Measurements from ENCODE around the gene LBP. TPM values are rescaled to one million over a fixed set of nuclear protein-coding genes. Genes with fewer than 3 reads are reported as not detected.

The LBP gene
- total RNA-seq, 1 experiment from 2014 or later: not detected

DNA sequence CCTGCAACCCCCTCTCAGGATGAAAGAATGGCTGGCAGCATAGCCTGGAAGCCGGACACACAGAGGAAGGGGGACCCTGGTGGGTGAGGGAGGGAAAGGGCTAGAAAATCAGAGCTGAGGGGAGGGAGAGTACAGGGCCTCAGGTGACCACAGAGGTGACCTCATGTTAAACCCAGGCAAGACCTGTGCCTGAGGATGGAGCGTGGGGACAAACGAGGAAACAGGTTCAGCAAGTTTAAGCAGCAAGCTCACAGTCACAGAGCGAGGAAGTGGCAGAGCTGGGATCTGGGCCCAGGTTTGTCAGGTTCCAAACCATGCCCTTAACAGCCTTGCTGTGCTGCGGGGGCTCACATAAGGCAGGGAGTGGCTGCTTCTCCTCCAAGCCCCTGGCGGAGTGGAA is 46.3 kb upstream of the LBP start:
- DNase-seq: peak; percentile 77 to 87
- H3K27me3 ChIP-seq (replicated peaks; ENCODE audit: control insufficient read depth, insufficient read depth, low read length): no peaks in the 10 kb centered on the region
- no peak overlapping the region for H3K27ac Mint-ChIP-seq (ENCODE audit: unreplicated experiment)
- H3K4me1 ChIP-seq: peaks cover 8% of the 10 kb centered on the region
- ChIA-PET CTCF (interaction anchor here (0.6 to 1.5 kb wide), 7 partner anchors 9 to 534 kb away, joined by 3 to 8 read pairs (median 5); no protein-coding TSS in a partner anchor), POLR2A (interaction anchor here (0.6 to 1.0 kb wide), 3 partner anchors 135 to 266 kb away, joined by 3 to 4 read pairs (median 4); partner anchors contain the start of genes RALGAPB, RPRD1B, SNHG17 and TTI1)
- TF ChIP-seq CTCF (IDR thresholded peaks at IDR 0.05; ENCODE audit: insufficient read depth in 1 of 2, low read depth in 1 of 2, low read length in 1 of 2, severe bottlenecking in 1 of 2, unreplicated experiment in 1 of 2): no peak
- H3K4me3 Mint-ChIP-seq (ENCODE audit: unreplicated experiment): no peak overlapping the region
- BruUV-seq (replicated peaks): no TSS peak
- intact Hi-C loops (cut with micrococcal nuclease; ENCODE audit: unreplicated experiment): loop anchor here (10.0 kb wide), 1 partner anchor 245 kb away; no protein-coding TSS in a partner anchor
- H3K36me3 ChIP-seq (ENCODE audit: control insufficient read depth, insufficient read depth, low read length): no peaks in the 10 kb centered on the region
- H3K36me3 Mint-ChIP-seq (ENCODE audit: insufficient read depth, unreplicated experiment): no peaks in the 10 kb centered on the region
- H3K27me3 Mint-ChIP-seq (ENCODE audit: insufficient read depth, unreplicated experiment): peaks cover 8% of the 10 kb centered on the region
- no peaks in the 10 kb centered on the region for H3K9me3 Mint-ChIP-seq (ENCODE audit: unreplicated experiment)
- no peaks in the 10 kb centered on the region for H3K9me3 ChIP-seq
- no peak overlapping the region for H3K4me3 ChIP-seq (ENCODE audit: low read depth, low read length)
- H3K4me1 Mint-ChIP-seq (ENCODE audit: low read depth, unreplicated experiment): no peaks in the 10 kb centered on the region

- POLR2A ChIA-PET: interaction anchor here (1.0 kb wide), 2 partner anchors 172 to 267 kb away, joined by 3 to 4 read pairs; partner anchors contain the start of genes RALGAPB, RPRD1B and TTI1
- Mint-ChIP-seq H3K27me3 (ENCODE audit: insufficient read depth, unreplicated experiment) (peaks cover 8% of the 10 kb centered on the region), H3K27ac (ENCODE audit: unreplicated experiment) (no peak overlapping the region), H3K4me1 (ENCODE audit: low read depth, unreplicated experiment) (no peaks in the 10 kb centered on the region), H3K36me3 (ENCODE audit: insufficient read depth, unreplicated experiment) (no peaks in the 10 kb centered on the region), H3K4me3 (ENCODE audit: unreplicated experiment) (no peak overlapping the region), H3K9me3 (ENCODE audit: unreplicated experiment) (no peaks in the 10 kb centered on the region)
- CTCF ChIA-PET: interaction anchor here (0.6 to 1.5 kb wide), 8 partner anchors 10 to 535 kb away, joined by 3 to 8 read pairs (median 4); no protein-coding TSS in a partner anchor
- Histone ChIP-seq H3K36me3 (ENCODE audit: control insufficient read depth, insufficient read depth, low read length) (no peaks in the 10 kb centered on the region), H3K27me3 (replicated peaks; ENCODE audit: control insufficient read depth, insufficient read depth, low read length) (no peaks in the 10 kb centered on the region), H3K4me3 (ENCODE audit: low read depth, low read length) (no peak overlapping the region), H3K4me1 (peaks cover 8% of the 10 kb centered on the region), H3K9me3 (no peaks in the 10 kb centered on the region)
- BruUV-seq (replicated peaks): no TSS peak
- DNase-seq: no peak
- intact Hi-C loops (cut with micrococcal nuclease; ENCODE audit: unreplicated experiment): no loop called here
- TF ChIP-seq CTCF (IDR thresholded peaks at IDR 0.05; ENCODE audit: insufficient read depth in 1 of 2, low read depth in 1 of 2, low read length in 1 of 2, severe bottlenecking in 1 of 2, unreplicated experiment in 1 of 2): no peak
Measured at GRCh38 chr20:38300438-38300837, 45.8 kb upstream of the LBP start.

- no peak for TF ChIP-seq CTCF (IDR thresholded peaks at IDR 0.05; ENCODE audit: insufficient read depth in 1 of 2, low read depth in 1 of 2, low read length in 1 of 2, severe bottlenecking in 1 of 2, unreplicated experiment in 1 of 2)
- no TSS peak for BruUV-seq (replicated peaks)
- Mint-ChIP-seq H3K36me3 (ENCODE audit: insufficient read depth, unreplicated experiment) (no peaks in the 10 kb centered on the region), H3K9me3 (ENCODE audit: unreplicated experiment) (no peaks in the 10 kb centered on the region), H3K27me3 (ENCODE audit: insufficient read depth, unreplicated experiment) (peaks cover 8% of the 10 kb centered on the region), H3K27ac (ENCODE audit: unreplicated experiment) (no peak overlapping the region), H3K4me1 (ENCODE audit: low read depth, unreplicated experiment) (no peaks in the 10 kb centered on the region), H3K4me3 (ENCODE audit: unreplicated experiment) (no peak overlapping the region)
- intact Hi-C loops (cut with micrococcal nuclease; ENCODE audit: unreplicated experiment): no loop called here
- Histone ChIP-seq H3K4me1 (peaks cover 8% of the 10 kb centered on the region), H3K36me3 (ENCODE audit: control insufficient read depth, insufficient read depth, low read length) (no peaks in the 10 kb centered on the region), H3K9me3 (no peaks in the 10 kb centered on the region), H3K27me3 (replicated peaks; ENCODE audit: control insufficient read depth, insufficient read depth, low read length) (no peaks in the 10 kb centered on the region), H3K4me3 (ENCODE audit: low read depth, low read length) (no peak overlapping the region)
- POLR2A ChIA-PET: no interaction called here
- CTCF ChIA-PET: interaction anchor here (1.0 kb wide), 1 partner anchor 11 kb away, joined by 4 read pairs; no protein-coding TSS in a partner anchor
- DNase-seq: no peak
Measured at GRCh38 chr20:38301309-38301708, 45.0 kb upstream of the LBP start.

All from Caco-2 (cell line).